ENCODE results near the gene HMGCR.

DNA sequence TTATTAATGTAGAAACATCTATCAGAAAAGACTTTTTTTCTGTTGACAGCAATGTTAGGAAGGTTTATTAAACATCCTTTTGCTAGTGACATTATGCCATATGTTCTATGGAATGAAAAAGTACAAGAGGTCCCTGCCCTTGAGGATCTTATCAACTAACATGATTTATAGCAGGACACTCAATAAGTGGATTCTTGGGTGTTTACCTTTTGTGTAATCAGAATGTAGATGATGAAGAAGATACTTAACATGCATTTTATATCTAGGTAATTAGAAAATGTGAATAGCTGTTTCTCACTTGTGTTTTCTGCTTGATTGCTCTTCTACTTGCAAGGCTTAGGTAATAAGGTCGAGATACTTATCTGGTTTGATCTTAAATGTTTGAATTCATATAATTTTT is 4.9 kb downstream of the HMGCR start:
- TF ChIP-seq, protein P1, sequence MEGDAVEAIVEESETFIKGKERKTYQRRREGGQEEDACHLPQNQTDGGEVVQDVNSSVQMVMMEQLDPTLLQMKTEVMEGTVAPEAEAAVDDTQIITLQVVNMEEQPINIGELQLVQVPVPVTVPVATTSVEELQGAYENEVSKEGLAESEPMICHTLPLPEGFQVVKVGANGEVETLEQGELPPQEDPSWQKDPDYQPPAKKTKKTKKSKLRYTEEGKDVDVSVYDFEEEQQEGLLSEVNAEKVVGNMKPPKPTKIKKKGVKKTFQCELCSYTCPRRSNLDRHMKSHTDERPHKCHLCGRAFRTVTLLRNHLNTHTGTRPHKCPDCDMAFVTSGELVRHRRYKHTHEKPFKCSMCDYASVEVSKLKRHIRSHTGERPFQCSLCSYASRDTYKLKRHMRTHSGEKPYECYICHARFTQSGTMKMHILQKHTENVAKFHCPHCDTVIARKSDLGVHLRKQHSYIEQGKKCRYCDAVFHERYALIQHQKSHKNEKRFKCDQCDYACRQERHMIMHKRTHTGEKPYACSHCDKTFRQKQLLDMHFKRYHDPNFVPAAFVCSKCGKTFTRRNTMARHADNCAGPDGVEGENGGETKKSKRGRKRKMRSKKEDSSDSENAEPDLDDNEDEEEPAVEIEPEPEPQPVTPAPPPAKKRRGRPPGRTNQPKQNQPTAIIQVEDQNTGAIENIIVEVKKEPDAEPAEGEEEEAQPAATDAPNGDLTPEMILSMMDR (IDR thresholded peaks at IDR 0.05 in 4 of 5, conservative IDR thresholded peaks at IDR 0.05 in 1 of 5) = no peak
- TF ChIP-seq POLR2A (IDR thresholded peaks at IDR 0.05) = no peak

Data from gastrocnemius medialis (tissue), 4 donors.